Measurements from ENCODE around the gene PNMA8B. TPM values are rescaled to one million over a fixed set of nuclear protein-coding genes. Genes with fewer than 3 reads are reported as not detected.

The PNMA8B gene
- total and polyA plus RNA-seq, 2 experiments from 2014 or later: 0.20 to 0.65 TPM

GRCh38 chr19:46487178-46487801 is 8.4 kb downstream of the PNMA8B start:
- H3K9me3 ChIP-seq (ENCODE audit: low read depth): no peaks in the 10 kb centered on the region
- peak overlapping the region; percentile 39 for H3K9ac ChIP-seq
- DNase-seq: peak; percentile 47
- no peak for TF ChIP-seq EZH2 (IDR thresholded peaks at IDR 0.05; ENCODE audit: insufficient read depth, poor library complexity, severe bottlenecking)
- no peak for TF ChIP-seq EZH2phosphoT487 (IDR thresholded peaks at IDR 0.05; ENCODE audit: insufficient read depth, low read depth)
- no peaks in the 10 kb centered on the region for H3K79me2 ChIP-seq (ENCODE audit: insufficient read depth)
- H3K4me2 ChIP-seq (ENCODE audit: unreplicated experiment): peak overlapping the region; percentile 97
- no peak overlapping the region for H3K27ac ChIP-seq
- H3K4me1 ChIP-seq (ENCODE audit: insufficient read depth): peaks cover 13% of the 10 kb centered on the region
- in situ Hi-C loops (cut with MboI): loop anchor here (5.0 to 10.0 kb wide), 2 partner anchors 85 to 202 kb away; no protein-coding TSS in a partner anchor
- H3K36me3 ChIP-seq (ENCODE audit: low read depth): no peaks in the 10 kb centered on the region
- peaks cover 13% of the 10 kb centered on the region for H3F3A ChIP-seq (ENCODE audit: insufficient read depth)
- peak overlapping the region; percentile 69 for H3K4me3 ChIP-seq
- no peaks in the 10 kb centered on the region for H3K27me3 ChIP-seq (replicated peaks; ENCODE audit: insufficient read depth)
- no peaks in the 10 kb centered on the region for H4K20me1 ChIP-seq (ENCODE audit: insufficient read depth)
- H2AFZ ChIP-seq: peak overlapping the region; percentile 78
- no peaks in the 10 kb centered on the region for H3K9me2 ChIP-seq (ENCODE audit: insufficient read depth)
- 8 to 10% methylated on average over 18 to 19 of the region's 19 CpGs for WGBS, 2 experiments (ENCODE audit: low coverage in 1 of 2, low lambda C conversion rate in 2 of 2, missing lambda C conversion rate in 2 of 2)

GRCh38 chr19:46486358-46486757 is 9.3 kb downstream of the PNMA8B start:
- H3K4me1 ChIP-seq (ENCODE audit: insufficient read depth): peaks cover 22% of the 10 kb centered on the region
- no peak overlapping the region for H3K4me2 ChIP-seq (ENCODE audit: unreplicated experiment)
- H3K79me2 ChIP-seq (ENCODE audit: insufficient read depth): no peaks in the 10 kb centered on the region
- WGBS, 2 experiments (ENCODE audit: low coverage in 1 of 2, low lambda C conversion rate in 2 of 2, missing lambda C conversion rate in 2 of 2): 46% methylated on average over 3 of the region's 3 CpGs
- no peak for TF ChIP-seq EZH2 (IDR thresholded peaks at IDR 0.05; ENCODE audit: insufficient read depth, poor library complexity, severe bottlenecking)
- no peak for TF ChIP-seq EZH2phosphoT487 (IDR thresholded peaks at IDR 0.05; ENCODE audit: insufficient read depth, low read depth)
- no peaks in the 10 kb centered on the region for H4K20me1 ChIP-seq (ENCODE audit: insufficient read depth)
- peaks cover 23% of the 10 kb centered on the region for H3F3A ChIP-seq (ENCODE audit: insufficient read depth)
- H3K9me2 ChIP-seq (ENCODE audit: insufficient read depth): no peaks in the 10 kb centered on the region
- H3K36me3 ChIP-seq (ENCODE audit: low read depth): no peaks in the 10 kb centered on the region
- H3K9ac ChIP-seq: no peak overlapping the region
- no peak overlapping the region for H2AFZ ChIP-seq
- no peak overlapping the region for H3K27ac ChIP-seq
- H3K9me3 ChIP-seq (ENCODE audit: low read depth): no peaks in the 10 kb centered on the region
- no peak overlapping the region for H3K4me3 ChIP-seq
- DNase-seq: no peak
- in situ Hi-C loops (cut with MboI): loop anchor here (5.0 to 10.0 kb wide), 2 partner anchors 84 to 202 kb away; no protein-coding TSS in a partner anchor
- no peaks in the 10 kb centered on the region for H3K27me3 ChIP-seq (replicated peaks; ENCODE audit: insufficient read depth)

- H2AFZ ChIP-seq: no peak overlapping the region
- TF ChIP-seq EZH2phosphoT487 (IDR thresholded peaks at IDR 0.05; ENCODE audit: insufficient read depth, low read depth) (no peak), EZH2 (IDR thresholded peaks at IDR 0.05; ENCODE audit: insufficient read depth, poor library complexity, severe bottlenecking) (no peak)
- in situ Hi-C loops (cut with MboI): loop anchor here (5.0 to 10.0 kb wide), 2 partner anchors 82 to 200 kb away; no protein-coding TSS in a partner anchor
- peaks cover 30% of the 10 kb centered on the region for H3K4me1 ChIP-seq (ENCODE audit: insufficient read depth)
- H3K27ac ChIP-seq: no peak overlapping the region
- no peak for DNase-seq
- no peaks in the 10 kb centered on the region for H3K79me2 ChIP-seq (ENCODE audit: insufficient read depth)
- H3K27me3 ChIP-seq (replicated peaks; ENCODE audit: insufficient read depth): no peaks in the 10 kb centered on the region
- peaks cover 30% of the 10 kb centered on the region for H3F3A ChIP-seq (ENCODE audit: insufficient read depth)
- no peak overlapping the region for H3K9ac ChIP-seq
- no peak overlapping the region for H3K4me3 ChIP-seq
- 52 to 57% methylated on average over 4 of the region's 4 CpGs for WGBS, 2 experiments (ENCODE audit: low coverage in 1 of 2, low lambda C conversion rate in 2 of 2, missing lambda C conversion rate in 2 of 2)
- H3K9me3 ChIP-seq (ENCODE audit: low read depth): no peaks in the 10 kb centered on the region
- no peak overlapping the region for H3K4me2 ChIP-seq (ENCODE audit: unreplicated experiment)
- no peaks in the 10 kb centered on the region for H4K20me1 ChIP-seq (ENCODE audit: insufficient read depth)
- no peaks in the 10 kb centered on the region for H3K36me3 ChIP-seq (ENCODE audit: low read depth)
- H3K9me2 ChIP-seq (ENCODE audit: insufficient read depth): no peaks in the 10 kb centered on the region
Observed at GRCh38 chr19:46484656-46485055, 11.0 kb downstream of the PNMA8B start.

- DNase-seq: peak; percentile 61
- H3K27ac ChIP-seq: peak overlapping the region; percentile 69
Observed at GRCh38 chr19:46482631-46483030, 13.0 kb downstream of the PNMA8B start.

More at GRCh38 chr19:46482631-46483030, 13.0 kb downstream of the PNMA8B start:
- H3K79me2 ChIP-seq (ENCODE audit: insufficient read depth): no peaks in the 10 kb centered on the region
- no peaks in the 10 kb centered on the region for H3K36me3 ChIP-seq (ENCODE audit: low read depth)
- 0 out of 2 replicates have a peak overlapping the region, but pooled peaks have one; percentile 53 for H3K4me3 ChIP-seq
- H4K20me1 ChIP-seq (ENCODE audit: insufficient read depth): no peaks in the 10 kb centered on the region
- 7 to 14% methylated on average over 3 of the region's 3 CpGs for WGBS, 2 experiments (ENCODE audit: low coverage in 1 of 2, low lambda C conversion rate in 2 of 2, missing lambda C conversion rate in 2 of 2)
- peak overlapping the region; percentile 72 for H3K4me2 ChIP-seq (ENCODE audit: unreplicated experiment)
- H2AFZ ChIP-seq: no peak overlapping the region
- peaks cover 30% of the 10 kb centered on the region for H3F3A ChIP-seq (ENCODE audit: insufficient read depth)
- H3K9ac ChIP-seq: peak overlapping the region; percentile 49
- no peak for TF ChIP-seq EZH2phosphoT487 (IDR thresholded peaks at IDR 0.05; ENCODE audit: insufficient read depth, low read depth)
- no peak for TF ChIP-seq EZH2 (IDR thresholded peaks at IDR 0.05; ENCODE audit: insufficient read depth, poor library complexity, severe bottlenecking)
- no peaks in the 10 kb centered on the region for H3K9me3 ChIP-seq (ENCODE audit: low read depth)
- H3K4me1 ChIP-seq (ENCODE audit: insufficient read depth): peaks cover 29% of the 10 kb centered on the region
- in situ Hi-C loops (cut with MboI): loop anchor here (10.0 kb wide), 1 partner anchor 198 kb away; no protein-coding TSS in a partner anchor
- H3K9me2 ChIP-seq (ENCODE audit: insufficient read depth): no peaks in the 10 kb centered on the region
- no peaks in the 10 kb centered on the region for H3K27me3 ChIP-seq (replicated peaks; ENCODE audit: insufficient read depth)
